ENCODE data around the gene LRRC17. TPM values are rescaled to one million over a fixed set of nuclear protein-coding genes. Genes with fewer than 3 reads are reported as not detected.
"Not testable (repeated sequence)": the region's sequence is repeated elsewhere in the genome, so short reads cannot be mapped to it uniquely, and the experiment has no call there.

LRRC17 gene
- total RNA-seq, 4 donors from 2014 or later: 0.62 to 2.5 (median 1.6) TPM; not detected in 1

GRCh38 chr7:102895602-102896001, 17.2 kb upstream of the LRRC17 start:
- Histone ChIP-seq H3K4me1 (peaks cover 4 to 22% of the 10 kb centered on the region in 2 donors), H3K27ac (no peak overlapping the region), H3K36me3 (no peaks in the 10 kb centered on the region), H3K9me3 (no peaks in the 10 kb centered on the region), H3K27me3 (no peaks in the 10 kb centered on the region), H3K4me3 (no peak overlapping the region)
- intact Hi-C loops (cut with DNase I; ENCODE audit: low total_unique reads): no loop called here
- DNase-seq (no peak), ATAC-seq (no peak)
- TF ChIP-seq CTCF (IDR thresholded peaks at IDR 0.05 in 4 of 5, conservative IDR thresholded peaks at IDR 0.05 in 1 of 5) (no peak), POLR2A (IDR thresholded peaks at IDR 0.05) (no peak)
- in situ Hi-C loops (cut with MboI; ENCODE audit: low sequenced_read_pairs in 4 of 4): no loop called here

GRCh38 chr7:102896585-102896984, 16.2 kb upstream of the LRRC17 start:
- Histone ChIP-seq H3K27ac (no peak overlapping the region), H3K9me3 (no peaks in the 10 kb centered on the region), H3K4me3 (no peak overlapping the region), H3K36me3 (no peaks in the 10 kb centered on the region), H3K27me3 (no peaks in the 10 kb centered on the region), H3K4me1 (peaks cover 3 to 16% of the 10 kb centered on the region in 2 donors)
- no peak for DNase-seq
- ATAC-seq: no peak
- intact Hi-C loops (cut with DNase I; ENCODE audit: low total_unique reads): no loop called here
- TF ChIP-seq POLR2A (IDR thresholded peaks at IDR 0.05): no peak
- in situ Hi-C loops (cut with MboI; ENCODE audit: low sequenced_read_pairs in 4 of 4): no loop called here

GRCh38 chr7:102897211-102897631, 15.6 kb upstream of the LRRC17 start:
- H3K27me3 ChIP-seq: no peaks in the 10 kb centered on the region
- H3K27ac ChIP-seq: no peak overlapping the region
- intact Hi-C loops (cut with DNase I; ENCODE audit: low total_unique reads) (no loop called here), in situ Hi-C loops (cut with MboI; ENCODE audit: low sequenced_read_pairs in 4 of 4) (no loop called here)
- ATAC-seq: no peak
- peaks cover 0 to 10% of the 10 kb centered on the region in 2 donors for H3K4me1 ChIP-seq
- DNase-seq: no peak
- no peaks in the 10 kb centered on the region for H3K9me3 ChIP-seq
- H3K36me3 ChIP-seq: no peaks in the 10 kb centered on the region
- TF ChIP-seq CTCF (IDR thresholded peaks at IDR 0.05 in 4 of 5, conservative IDR thresholded peaks at IDR 0.05 in 1 of 5): no peak
- no peak for TF ChIP-seq POLR2A (IDR thresholded peaks at IDR 0.05)
- no peak overlapping the region for H3K4me3 ChIP-seq

- TF ChIP-seq POLR2A (IDR thresholded peaks at IDR 0.05) (no peak), CTCF (IDR thresholded peaks at IDR 0.05 in 4 of 5, conservative IDR thresholded peaks at IDR 0.05 in 1 of 5) (no peak)
- H3K4me3 ChIP-seq: no peak overlapping the region
- intact Hi-C loops (cut with DNase I; ENCODE audit: low total_unique reads): no loop called here
- peaks cover 0 to 2% of the 10 kb centered on the region in 2 donors for H3K4me1 ChIP-seq
- DNase-seq: no peak
- H3K27me3 ChIP-seq: no peaks in the 10 kb centered on the region
- ATAC-seq: no peak
- H3K27ac ChIP-seq: no peak overlapping the region
- in situ Hi-C loops (cut with MboI; ENCODE audit: low sequenced_read_pairs in 4 of 4): no loop called here
- no peaks in the 10 kb centered on the region for H3K36me3 ChIP-seq
- no peaks in the 10 kb centered on the region for H3K9me3 ChIP-seq
Observed at GRCh38 chr7:102897856-102898531, 14.8 kb upstream of the LRRC17 start.

- in situ Hi-C loops (cut with MboI; ENCODE audit: low sequenced_read_pairs in 4 of 4) (no loop called here), intact Hi-C loops (cut with DNase I; ENCODE audit: low total_unique reads) (no loop called here)
- TF ChIP-seq CTCF (IDR thresholded peaks at IDR 0.05 in 4 of 5, conservative IDR thresholded peaks at IDR 0.05 in 1 of 5) (no peak), POLR2A (IDR thresholded peaks at IDR 0.05) (no peak)
- no peaks in the 10 kb centered on the region for H3K9me3 ChIP-seq
- no peaks in the 10 kb centered on the region for H3K36me3 ChIP-seq
- no peaks in the 10 kb centered on the region for H3K27me3 ChIP-seq
- DNase-seq: no peak
- no peak overlapping the region for H3K4me3 ChIP-seq
- no peak for ATAC-seq
- H3K27ac ChIP-seq: no peak overlapping the region
- no peaks in the 10 kb centered on the region for H3K4me1 ChIP-seq
Observed at GRCh38 chr7:102898532-102898859, 14.3 kb upstream of the LRRC17 start.

- H3K9me3 ChIP-seq; in situ Hi-C loops (cut with MboI; ENCODE audit: low sequenced_read_pairs in 4 of 4); H3K36me3 ChIP-seq; ATAC-seq; H3K4me1 ChIP-seq; intact Hi-C loops (cut with DNase I; ENCODE audit: low total_unique reads); H3K4me3 ChIP-seq; DNase-seq; H3K27me3 ChIP-seq; H3K27ac ChIP-seq: not testable (repeated sequence)
Observed at GRCh38 chr7:102902052-102902451, 10.7 kb upstream of the LRRC17 start.

- intact Hi-C loops (cut with DNase I; ENCODE audit: low total_unique reads); H3K9me3 ChIP-seq; DNase-seq; H3K27me3 ChIP-seq; H3K4me1 ChIP-seq; in situ Hi-C loops (cut with MboI; ENCODE audit: low sequenced_read_pairs in 4 of 4); H3K27ac ChIP-seq; ATAC-seq; H3K36me3 ChIP-seq; H3K4me3 ChIP-seq: not testable (repeated sequence)
Observed at GRCh38 chr7:102903576-102903975, 9.2 kb upstream of the LRRC17 start.
